Spleen (tissue), 11 donors: ENCODE results near the gene PNPLA1. TPM values are rescaled to one million over a fixed set of nuclear protein-coding genes. Genes with fewer than 3 reads are reported as not detected.

Source experiments
- DNase-seq: peaks from one replicate; pipeline ENCODE4 v3.0.0-alpha.2; 2020
- H3K27ac ChIP-seq, 8 donors: fragments of 200-600 bp; sonication (generic) in 7 of 8; 1 replicate in 4 of 8; 2 replicates in 4 of 8; pipeline versions ENCODE4 v1.5.0 to v1.8.0; 2016 to 2021; ENCODE audit warnings: inconsistent platforms in 4 of 8, mild to moderate bottlenecking in 4 of 8, moderate library complexity in 1 of 8
- H3K27me3 ChIP-seq, 7 donors: fragments of 200-600 bp; sonication (generic) in 6 of 7; replicated peaks in 1 of 7; 1 replicate in 4 of 7; 2 replicates in 3 of 7; pipeline versions ENCODE4 v1.5.0 to v1.8.0; 2016 to 2021; ENCODE audit warnings: inconsistent platforms in 3 of 7, mild to moderate bottlenecking in 1 of 7
- H3K36me3 ChIP-seq, 6 donors: fragments of 200-600 bp; sonication (generic) in 5 of 6; 1 replicate in 4 of 6; 2 replicates in 2 of 6; pipeline versions ENCODE4 v1.5.0 to v1.8.0; 2016 to 2021; ENCODE audit warnings: inconsistent platforms in 2 of 6
- H3K4me1 ChIP-seq, 6 donors: fragments of 200-600 bp; sonication (generic) in 5 of 6; 1 replicate in 3 of 6; 2 replicates in 3 of 6; pipeline versions ENCODE4 v1.5.0 to v1.8.0; 2016 to 2021; ENCODE audit warnings: inconsistent platforms in 3 of 6
- H3K4me3 ChIP-seq, 8 donors: fragments of 200-600 bp; sonication (generic) in 7 of 8; 1 replicate in 4 of 8; 2 replicates in 4 of 8; pipeline versions ENCODE4 v1.5.0 to v1.8.0; 2016 to 2021; ENCODE audit warnings: inconsistent platforms in 4 of 8, mild to moderate bottlenecking in 4 of 8, moderate library complexity in 2 of 8
- H3K9me3 ChIP-seq, 8 donors: fragments of 200-600 bp; sonication (generic) in 7 of 8; 1 replicate in 4 of 8; 2 replicates in 4 of 8; pipeline versions ENCODE4 v1.5.0 to v1.8.0; 2016 to 2021; ENCODE audit warnings: inconsistent platforms in 4 of 8
- POLR2A ChIP-seq, 3 donors: fragments of 450-650 bp; IDR thresholded peaks; one replicate each; pipeline ENCODE4 v1.5.1; 2017; ENCODE audit warnings: antibody characterized with exemption in 3 of 3, mild to moderate bottlenecking in 1 of 3
- POLR2AphosphoS5 ChIP-seq, 3 donors: sonication (generic); formaldehyde crosslinking; IDR thresholded peaks; one replicate each; pipeline ENCODE4 v1.5.1; 2017; ENCODE audit warnings: antibody characterized with exemption in 3 of 3
- WGBS, 5 donors: extraction: QIAGEN DNeasy Blood & Tissue Kit in 3 of 5; methylation state at CpG; one replicate each; pipeline versions ENCODE4 v1.1.5 to v1.1.7; 2013 to 2018; 5-methylcytosine and 5-hydroxymethylcytosine counted together
- intact Hi-C: fragments of 100-400 bp; cut with DNase I; formaldehyde crosslinking; loops from one replicate; pipeline ENCODE4 v1.15.0; 2023; ENCODE audit warnings: low total_unique reads
- polyA plus RNA-seq, 3 donors: library from polyadenylated mRNA; stranded (reverse); fragments of 200-250 nt; gene quantifications; one replicate each; pipeline ENCODE4 v1.2.1, GENCODE V29; 2013
- total RNA-seq, 7 donors: library from RNA; depleted of rRNA in 3 of 7; stranded (reverse); fragments of >200 nt in 3 of 7; fragmentation: NEBNext Ultra II Directional in 4 of 7; extraction: Animal tissue kit (Norgen Biotek cat#: 25700) in 4 of 7; gene quantifications; one replicate each; pipeline versions ENCODE4 v1.1.0 to v1.2.1, GENCODE V29; 2016 to 2021
- TF ChIP-seq, protein P1 (sequence below), 11 experiments: fragments of 200-600 bp in 7 of 11; fragments of 450-650 bp in 4 of 11; sonication (generic) in 4 of 11; IDR thresholded peaks in 8 of 11; conservative IDR thresholded peaks in 3 of 11; 1 replicate in 7 of 11; 2 replicates in 4 of 11; pipeline versions ENCODE4 v1.4.0 to v1.8.0; 2016 to 2021; ENCODE audit warnings: antibody characterized with exemption in 11 of 11, inconsistent platforms in 4 of 11, mild to moderate bottlenecking in 1 of 11
- donor health status: healthy with polysubstance abuse.
- donor health status: DM: no; HTN: no; CAD: no; lungs with moderate emphysema.
- donor health status: DM: no; HTN: no; CAD: no.
- donor health status: Bipolar disorder and iron deficiency.
- donor health status: healthy.
- donor health status: DM: no; HTN: no; CAD: no.
- donor health status: DM: yes; HTN: yes; CAD: no.

PNPLA1 gene
- total and polyA plus RNA-seq, 10 donors = 0.05 to 3.7 (median 0.88) TPM

DNA sequence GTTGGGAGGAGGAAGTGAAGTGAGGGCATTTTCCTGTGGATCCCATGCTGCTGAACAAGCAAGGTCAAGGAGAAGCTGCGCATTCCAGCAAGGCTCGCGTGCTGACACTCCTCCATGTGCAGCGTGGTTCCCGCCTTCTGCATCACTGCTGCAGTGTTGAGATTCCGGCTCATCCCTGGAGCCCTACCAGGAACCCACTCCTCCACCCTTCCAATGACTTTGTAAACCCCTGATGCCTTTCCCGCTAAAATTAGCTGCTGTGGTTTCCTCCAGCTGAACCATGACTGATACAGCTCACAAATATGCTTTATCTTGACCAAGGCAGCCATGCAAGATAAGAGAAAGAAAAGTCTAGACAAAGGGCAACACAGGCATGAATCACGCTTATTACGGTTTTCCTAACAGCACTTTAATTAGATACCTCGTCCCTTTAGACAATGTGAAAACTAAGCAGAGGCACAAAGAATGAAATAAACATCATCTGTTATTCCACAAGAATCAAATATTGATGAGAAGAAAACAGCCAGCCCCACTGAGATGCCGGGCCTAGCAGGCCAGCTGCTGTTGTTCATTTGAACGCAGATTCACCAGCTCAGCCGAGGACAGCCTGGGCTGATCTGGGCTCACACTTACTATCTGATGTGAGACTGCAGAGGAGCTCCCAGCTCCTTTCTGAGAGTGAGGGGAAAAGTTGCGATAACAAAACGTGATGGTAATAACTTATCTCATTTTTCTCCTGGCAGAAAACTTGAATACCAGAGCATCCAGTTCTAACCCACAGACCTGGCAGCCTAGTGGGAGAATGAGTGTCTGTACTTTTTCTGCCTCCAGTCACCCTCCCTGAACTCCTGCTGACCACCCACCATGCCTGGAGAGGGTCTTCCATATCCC lies 81.1 kb downstream of the PNPLA1 start:
- Histone ChIP-seq H3K27ac (no peak overlapping the region), H3K4me1 (peaks cover 0 to 20% (median 8%) of the 10 kb centered on the region in 6 donors), H3K36me3 (no peaks in the 10 kb centered on the region), H3K4me3 (no peak overlapping the region), H3K9me3 (peaks cover 0 to 5% (median 0%) of the 10 kb centered on the region in 8 donors), H3K27me3 (peaks cover 0 to 45% (median 0%) of the 10 kb centered on the region in 7 donors)
- WGBS, 5 donors = 63 to 71% (median 67%) methylated on average over 15 of the region's 15 CpGs
- intact Hi-C loops = loop anchor here (10.0 kb wide), 1 partner anchor 226 kb away; no protein-coding TSS in a partner anchor
- TF ChIP-seq POLR2A (IDR thresholded peaks at IDR 0.05) (no peak), POLR2AphosphoS5 (IDR thresholded peaks at IDR 0.05) (no peak)
- TF ChIP-seq, protein P1, sequence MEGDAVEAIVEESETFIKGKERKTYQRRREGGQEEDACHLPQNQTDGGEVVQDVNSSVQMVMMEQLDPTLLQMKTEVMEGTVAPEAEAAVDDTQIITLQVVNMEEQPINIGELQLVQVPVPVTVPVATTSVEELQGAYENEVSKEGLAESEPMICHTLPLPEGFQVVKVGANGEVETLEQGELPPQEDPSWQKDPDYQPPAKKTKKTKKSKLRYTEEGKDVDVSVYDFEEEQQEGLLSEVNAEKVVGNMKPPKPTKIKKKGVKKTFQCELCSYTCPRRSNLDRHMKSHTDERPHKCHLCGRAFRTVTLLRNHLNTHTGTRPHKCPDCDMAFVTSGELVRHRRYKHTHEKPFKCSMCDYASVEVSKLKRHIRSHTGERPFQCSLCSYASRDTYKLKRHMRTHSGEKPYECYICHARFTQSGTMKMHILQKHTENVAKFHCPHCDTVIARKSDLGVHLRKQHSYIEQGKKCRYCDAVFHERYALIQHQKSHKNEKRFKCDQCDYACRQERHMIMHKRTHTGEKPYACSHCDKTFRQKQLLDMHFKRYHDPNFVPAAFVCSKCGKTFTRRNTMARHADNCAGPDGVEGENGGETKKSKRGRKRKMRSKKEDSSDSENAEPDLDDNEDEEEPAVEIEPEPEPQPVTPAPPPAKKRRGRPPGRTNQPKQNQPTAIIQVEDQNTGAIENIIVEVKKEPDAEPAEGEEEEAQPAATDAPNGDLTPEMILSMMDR (IDR thresholded peaks at IDR 0.05 in 8 of 11, conservative IDR thresholded peaks at IDR 0.05 in 3 of 11) = no peak
- DNase-seq = no peak

DNA sequence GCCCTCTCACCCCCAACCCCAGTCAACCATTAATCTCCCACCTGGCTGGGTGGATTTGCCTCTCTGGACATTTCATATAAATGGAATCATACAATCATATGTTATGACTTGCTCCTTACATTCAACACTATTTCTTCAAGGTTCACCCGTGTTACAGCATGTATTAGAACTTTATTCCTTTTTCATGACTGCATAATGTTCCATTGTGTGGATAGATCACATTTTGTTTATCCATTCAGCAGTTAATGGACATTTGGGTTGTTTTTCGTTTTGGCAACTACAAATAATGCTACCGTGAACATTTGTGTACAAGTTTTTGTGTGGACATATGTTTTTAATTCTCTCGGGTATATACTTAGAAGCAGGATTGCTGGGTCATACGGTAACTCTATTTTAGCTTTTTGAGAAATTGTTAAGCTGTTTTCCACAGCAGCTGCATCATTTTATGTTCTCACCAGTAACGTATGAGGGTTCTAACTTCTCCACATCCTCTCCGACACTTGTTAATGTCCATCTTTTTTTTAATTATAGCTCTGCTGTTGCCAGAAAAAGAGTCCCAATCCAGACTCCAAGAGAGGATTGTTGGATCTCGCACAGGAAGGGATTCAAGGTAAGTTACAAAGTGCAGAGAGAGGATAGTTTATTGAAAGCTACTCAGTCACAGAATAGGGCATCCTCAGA lies 82.8 kb downstream of the PNPLA1 start:
- H3K27ac ChIP-seq = no peak overlapping the region
- H3K27me3 ChIP-seq = peaks cover 0 to 43% (median 0%) of the 10 kb centered on the region in 7 donors
- intact Hi-C loops = loop anchor here (10.0 kb wide), 1 partner anchor 228 kb away; no protein-coding TSS in a partner anchor
- no peaks in the 10 kb centered on the region for H3K36me3 ChIP-seq
- peaks cover 0 to 20% (median 8%) of the 10 kb centered on the region in 6 donors for H3K4me1 ChIP-seq
- TF ChIP-seq, protein P1 (IDR thresholded peaks at IDR 0.05 in 8 of 11, conservative IDR thresholded peaks at IDR 0.05 in 3 of 11) = no peak
- TF ChIP-seq POLR2A (IDR thresholded peaks at IDR 0.05) (no peak), POLR2AphosphoS5 (IDR thresholded peaks at IDR 0.05) (no peak)
- no peak overlapping the region for H3K4me3 ChIP-seq
- 90 to 94% (median 91%) methylated on average over 8 of the region's 8 CpGs for WGBS, 5 donors
- no peak for DNase-seq
- H3K9me3 ChIP-seq = peaks cover 0 to 5% (median 0%) of the 10 kb centered on the region in 8 donors

DNA sequence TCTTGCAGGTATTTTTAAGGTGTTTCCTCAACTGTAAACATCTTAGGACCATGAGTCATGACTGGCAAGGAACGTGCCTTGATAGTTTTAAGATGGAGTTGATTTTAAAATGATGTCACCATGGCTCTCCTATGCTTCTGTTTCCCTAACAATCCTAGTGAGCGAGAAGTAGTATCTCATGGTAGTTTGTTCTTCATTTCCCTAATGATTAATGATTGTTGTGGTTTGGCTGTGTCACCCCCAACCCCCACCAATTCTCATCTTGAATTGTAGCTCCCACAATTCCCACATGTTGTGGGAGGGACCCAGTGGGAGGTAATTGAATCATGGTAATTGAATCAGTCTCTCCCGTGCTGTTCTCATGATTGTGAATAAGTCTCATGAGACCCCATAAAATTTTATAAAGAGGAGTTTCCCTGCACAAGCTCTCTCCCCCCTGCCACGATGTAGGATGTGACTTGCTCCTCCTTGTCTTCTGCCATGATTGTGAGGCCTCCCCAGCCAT lies 83.6 kb downstream of the PNPLA1 start:
- H3K4me1 ChIP-seq = peaks cover 0 to 25% (median 14%) of the 10 kb centered on the region in 6 donors
- H3K36me3 ChIP-seq = no peaks in the 10 kb centered on the region
- peaks cover 0 to 5% (median 0%) of the 10 kb centered on the region in 8 donors for H3K9me3 ChIP-seq
- intact Hi-C loops = loop anchor here (10.0 kb wide), 1 partner anchor 229 kb away; no protein-coding TSS in a partner anchor
- no peak overlapping the region for H3K27ac ChIP-seq
- H3K4me3 ChIP-seq = no peak overlapping the region
- TF ChIP-seq, protein P1 (IDR thresholded peaks at IDR 0.05 in 8 of 11, conservative IDR thresholded peaks at IDR 0.05 in 3 of 11) = no peak
- TF ChIP-seq POLR2AphosphoS5 (IDR thresholded peaks at IDR 0.05) (no peak), POLR2A (IDR thresholded peaks at IDR 0.05) (no peak)
- DNase-seq = no peak
- peaks cover 0 to 40% (median 0%) of the 10 kb centered on the region in 7 donors for H3K27me3 ChIP-seq
- 75 to 83% (median 78%) methylated on average over 4 of the region's 4 CpGs for WGBS, 5 donors
